GM12891 (cell line): ENCODE measurements around the gene ACE. TPM values are rescaled to one million over a fixed set of nuclear protein-coding genes. Genes with fewer than 3 reads are reported as not detected.

Experiments used
- DNase-seq: peaks from one replicate; pipeline ENCODE4 v3.0.0; 2011; ENCODE audit warnings: low spot score; ENCODE audit not compliant: insufficient read length
- FAIRE-seq: peaks from 2 replicates; lab custom pipeline; 2011; peaks lifted over from hg19 to GRCh38; lab: Jason Lieb, UNC
- PAX5 ChIP-seq: IDR thresholded peaks from 2 replicates; pipeline ENCODE4 v1.6.1; 2011; ENCODE audit warnings: low read length, moderate library complexity, mild to moderate bottlenecking; ENCODE audit not compliant: insufficient read depth, severe bottlenecking
- POLR2A ChIP-seq: IDR thresholded peaks from 2 replicates; pipeline ENCODE4 v1.6.1; 2011; ENCODE audit warnings: low read depth, low read length, control low read depth
- POLR2AphosphoS5 ChIP-seq: IDR thresholded peaks from 2 replicates; pipeline ENCODE4 v1.6.1; 2011; ENCODE audit warnings: low read depth, low read length, control low read depth
- POU2F2 ChIP-seq: IDR thresholded peaks from 2 replicates; pipeline ENCODE4 v1.6.1; 2011; ENCODE audit warnings: low read depth, mild to moderate bottlenecking, control low read depth, low read length, moderate library complexity
- SPI1 ChIP-seq: IDR thresholded peaks from 2 replicates; pipeline ENCODE4 v1.6.1; 2011; ENCODE audit warnings: low read depth, low read length, control low read depth
- TAF1 ChIP-seq: IDR thresholded peaks from 2 replicates; pipeline ENCODE4 v1.6.1; 2011; ENCODE audit warnings: low read depth, low read length, control low read depth
- polyA plus RNA-seq: library from polyadenylated mRNA; unstranded; fragments of >200 nt; gene quantifications from one replicate; pipeline ENCODE4 v1.2.1, GENCODE V29; 2012; ENCODE audit warnings: low read depth, missing spikeins, inconsistent platforms; ENCODE audit not compliant: missing spikeins

The ACE gene
- polyA plus RNA-seq = 0.21 TPM

DNA sequence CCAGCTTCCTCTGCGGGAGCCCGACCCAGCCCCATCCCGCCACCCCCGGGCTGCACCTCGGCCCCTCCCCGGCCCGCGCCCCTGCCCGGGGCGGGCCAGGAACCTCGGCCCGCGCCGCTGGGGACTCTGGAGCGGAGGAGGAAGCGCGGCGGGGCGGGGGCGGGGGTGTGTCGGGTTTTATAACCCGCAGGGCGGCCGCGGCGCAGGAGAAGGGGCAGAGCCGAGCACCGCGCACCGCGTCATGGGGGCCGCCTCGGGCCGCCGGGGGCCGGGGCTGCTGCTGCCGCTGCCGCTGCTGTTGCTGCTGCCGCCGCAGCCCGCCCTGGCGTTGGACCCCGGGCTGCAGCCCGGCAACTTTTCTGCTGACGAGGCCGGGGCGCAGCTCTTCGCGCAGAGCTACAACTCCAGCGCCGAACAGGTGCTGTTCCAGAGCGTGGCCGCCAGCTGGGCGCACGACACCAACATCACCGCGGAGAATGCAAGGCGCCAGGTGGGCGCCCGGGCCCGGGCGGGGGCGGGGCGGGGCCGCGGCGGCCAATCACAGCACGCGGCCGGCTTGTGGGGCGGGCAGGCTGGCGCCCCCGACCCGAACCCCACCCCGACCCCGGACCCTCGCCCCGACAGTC lies at the start of gene ACE:
Gene ACE (plus strand): TSS at position 208 of the 626 bp plus-strand sequence. CDS start 34 bp downstream, at position 242.
- DNase-seq (peak; percentile 70), FAIRE-seq (peak; percentile 88)
- TF ChIP-seq POLR2A (no peak), SPI1 (no peak), POLR2AphosphoS5 (no peak), POU2F2 (no peak)

DNA sequence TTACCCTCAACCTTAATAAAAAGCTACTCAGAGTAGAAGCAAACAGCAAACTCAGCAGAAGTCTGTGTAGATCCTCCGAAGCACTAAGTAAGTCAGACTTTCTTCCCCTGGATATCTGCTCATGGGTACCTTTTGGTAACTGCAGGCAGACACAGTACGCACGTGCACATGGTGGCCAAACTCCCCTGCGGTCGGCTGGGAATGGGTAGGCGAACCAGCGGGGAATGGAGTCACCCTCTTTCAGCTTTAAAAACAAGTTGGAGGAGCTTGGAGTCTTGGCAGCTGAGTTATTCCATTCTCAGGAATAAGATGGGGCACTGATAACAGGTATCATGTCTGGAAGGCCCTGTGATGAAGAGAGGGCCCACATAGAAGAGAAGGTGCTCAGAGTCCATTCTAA lies 47.1 kb upstream of the ACE start:
- DNase-seq (no peak), FAIRE-seq (no peak)
- no peak for TF ChIP-seq POU2F2
- no peak for TF ChIP-seq POLR2AphosphoS5
- no peak for TF ChIP-seq PAX5
- no peak for TF ChIP-seq TAF1
- no peak for TF ChIP-seq POLR2A
- no peak for TF ChIP-seq SPI1

DNA sequence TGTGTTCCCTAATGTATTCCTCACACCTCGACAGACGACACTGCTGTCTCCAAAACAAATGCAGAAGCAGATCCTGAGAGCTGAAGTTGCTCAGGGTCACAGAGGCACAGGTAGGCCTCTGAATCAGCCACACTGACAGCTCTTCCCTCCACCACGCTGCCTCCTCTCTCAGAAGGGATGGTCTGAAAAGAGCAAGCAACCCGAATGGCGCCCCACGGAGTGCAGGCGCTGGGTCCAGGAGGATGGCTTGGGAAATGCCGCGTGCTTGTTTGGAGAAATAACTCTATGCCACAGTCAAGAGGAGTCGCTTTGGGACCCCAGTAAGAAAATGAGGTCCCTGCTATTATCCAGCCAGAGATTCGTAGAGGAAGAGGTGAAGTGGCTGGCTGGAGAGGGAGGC lies 46.6 kb upstream of the ACE start:
- FAIRE-seq (no peak), DNase-seq (no peak)
- TF ChIP-seq POLR2A = no peak
- TF ChIP-seq POU2F2 = no peak
- TF ChIP-seq SPI1 = no peak
- no peak for TF ChIP-seq PAX5
- no peak for TF ChIP-seq TAF1

DNA sequence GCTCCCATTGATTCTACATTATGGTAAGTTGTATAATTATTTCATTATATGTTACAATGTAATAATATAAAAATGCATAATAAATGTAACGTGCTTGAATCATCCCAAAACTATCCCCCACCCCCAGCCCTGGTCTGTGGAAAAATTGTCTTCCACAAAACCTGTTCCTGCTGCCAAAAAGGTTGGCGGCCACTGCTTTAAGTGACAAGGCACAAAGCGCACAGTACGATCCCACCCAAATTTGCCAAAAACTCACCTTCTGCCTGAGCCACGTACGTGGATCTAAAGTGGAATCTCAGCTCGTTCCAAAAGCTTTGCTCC lies 45.3 kb upstream of the ACE start:
- TF ChIP-seq TAF1 = no peak
- no peak for TF ChIP-seq POLR2AphosphoS5
- TF ChIP-seq POLR2A = no peak
- FAIRE-seq = no peak
- DNase-seq = no peak

DNA sequence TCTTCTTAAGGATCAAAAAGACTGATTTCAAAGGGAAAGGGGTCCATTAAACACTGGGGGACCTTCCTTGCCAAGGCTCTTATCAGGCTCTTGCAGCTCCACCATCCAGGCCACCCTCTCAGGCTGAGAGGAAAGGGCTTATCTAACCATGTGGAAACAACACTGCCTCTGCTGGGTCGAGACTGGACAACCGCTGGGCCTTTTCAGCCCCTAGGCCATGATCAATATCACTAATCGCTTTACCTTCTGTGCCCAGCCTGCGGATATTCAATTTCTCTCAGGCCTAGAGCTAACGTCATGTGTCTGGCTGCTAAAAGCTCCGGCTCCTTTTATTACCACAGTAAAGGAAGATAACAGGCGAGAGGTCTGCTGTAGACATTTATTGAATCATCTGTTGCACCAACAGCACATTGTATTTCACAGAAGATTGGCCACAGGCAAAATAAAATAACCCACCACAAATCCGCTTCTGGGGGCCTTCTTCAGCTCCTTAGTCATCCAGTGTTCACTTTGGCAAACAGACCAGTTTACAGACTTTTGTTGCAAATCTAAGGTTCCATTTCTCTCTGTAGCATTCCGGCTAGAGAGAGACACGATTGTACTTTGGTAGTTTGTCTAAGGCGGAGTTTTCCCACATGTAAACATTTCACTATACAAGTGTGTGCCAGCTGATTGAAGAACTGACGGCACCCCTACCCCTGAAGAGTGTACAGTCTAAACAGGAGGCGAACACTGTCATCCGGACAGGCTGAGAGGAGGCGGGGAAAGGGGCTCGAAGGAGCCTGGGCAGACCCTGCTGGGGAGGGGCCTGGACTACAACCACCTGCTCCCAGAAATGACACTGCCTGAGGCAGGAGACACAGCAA lies 44.7 kb upstream of the ACE start:
- DNase-seq = no peak
- TF ChIP-seq PAX5 (no peak), POLR2A (no peak), SPI1 (no peak), TAF1 (no peak), POLR2AphosphoS5 (no peak), POU2F2 (no peak)
- no peak for FAIRE-seq

DNA sequence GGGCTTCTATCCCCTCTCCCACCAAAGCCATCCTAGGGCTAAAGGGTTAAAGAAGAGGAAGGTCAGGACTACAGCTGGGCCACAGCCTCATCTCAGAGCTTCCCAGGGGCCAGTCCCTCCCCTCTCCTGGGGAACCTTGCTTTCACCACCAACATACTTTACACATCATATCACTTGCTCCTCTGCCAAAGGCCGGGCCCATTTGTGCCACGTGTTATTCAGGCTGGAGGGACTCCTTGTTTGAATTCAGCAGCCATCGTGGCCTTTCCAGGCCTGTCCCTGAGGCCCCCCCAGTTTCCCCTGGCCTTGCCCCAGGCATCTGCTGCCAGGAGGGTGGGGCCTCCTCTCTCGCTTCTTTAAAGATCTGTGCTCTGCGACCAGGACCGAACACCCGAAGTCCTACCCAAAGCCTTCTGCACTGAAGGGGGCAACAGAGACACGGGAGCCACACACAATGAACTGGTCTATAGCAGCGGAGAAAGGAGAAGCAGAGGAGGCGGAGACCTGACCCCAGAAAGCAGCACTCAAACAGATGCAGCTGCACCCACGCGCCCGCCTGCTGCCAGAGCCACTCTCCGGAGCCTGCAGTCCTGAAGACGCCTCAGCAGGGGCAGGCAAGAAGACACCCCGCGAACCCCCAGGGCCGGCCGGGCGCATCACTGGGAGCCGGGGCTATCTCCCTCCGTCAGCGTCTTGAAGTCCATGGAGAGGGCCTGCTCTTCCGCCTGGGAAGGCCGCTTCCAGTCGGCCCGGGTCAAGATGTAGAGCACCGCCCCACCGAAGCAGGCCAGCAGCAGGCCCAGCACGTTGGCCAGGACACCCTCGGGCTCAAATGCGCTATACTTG lies 42.9 kb upstream of the ACE start:
- FAIRE-seq (no peak), DNase-seq (no peak)
- TF ChIP-seq TAF1 (no peak), POU2F2 (no peak), PAX5 (no peak), SPI1 (no peak), POLR2AphosphoS5 (no peak), POLR2A (no peak)

DNA sequence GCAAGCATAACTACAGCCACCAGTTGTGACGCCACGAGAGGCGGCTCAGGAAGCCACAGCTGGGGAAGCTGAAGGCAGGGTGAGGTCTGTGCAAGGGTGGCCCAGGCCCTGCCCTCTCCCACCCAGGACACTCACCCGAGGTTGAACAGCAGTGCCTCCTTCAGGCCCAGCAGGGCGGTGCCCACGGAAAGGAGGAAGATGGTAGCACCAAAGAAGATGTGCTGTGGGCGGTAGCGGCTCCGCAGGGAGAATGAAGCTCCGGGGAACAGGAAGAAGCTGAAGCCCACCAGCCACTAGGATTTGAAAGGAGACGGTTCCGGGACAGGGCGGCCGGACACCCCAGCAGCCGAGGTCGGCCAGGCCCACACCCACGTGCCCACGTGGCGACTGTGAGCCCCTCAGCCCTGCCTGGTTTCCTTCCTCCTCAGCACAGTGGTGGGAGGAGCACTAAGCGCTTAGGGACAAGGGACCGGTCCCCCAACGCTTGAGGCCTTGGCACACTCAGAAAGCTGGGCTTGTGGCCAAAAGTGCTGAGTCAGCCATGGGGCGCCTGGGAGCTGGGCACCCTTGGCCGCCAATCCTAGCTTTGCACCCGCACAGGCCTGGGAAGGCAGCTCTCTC lies 41.8 kb upstream of the ACE start:
- FAIRE-seq = no peak
- DNase-seq = no peak

DNA sequence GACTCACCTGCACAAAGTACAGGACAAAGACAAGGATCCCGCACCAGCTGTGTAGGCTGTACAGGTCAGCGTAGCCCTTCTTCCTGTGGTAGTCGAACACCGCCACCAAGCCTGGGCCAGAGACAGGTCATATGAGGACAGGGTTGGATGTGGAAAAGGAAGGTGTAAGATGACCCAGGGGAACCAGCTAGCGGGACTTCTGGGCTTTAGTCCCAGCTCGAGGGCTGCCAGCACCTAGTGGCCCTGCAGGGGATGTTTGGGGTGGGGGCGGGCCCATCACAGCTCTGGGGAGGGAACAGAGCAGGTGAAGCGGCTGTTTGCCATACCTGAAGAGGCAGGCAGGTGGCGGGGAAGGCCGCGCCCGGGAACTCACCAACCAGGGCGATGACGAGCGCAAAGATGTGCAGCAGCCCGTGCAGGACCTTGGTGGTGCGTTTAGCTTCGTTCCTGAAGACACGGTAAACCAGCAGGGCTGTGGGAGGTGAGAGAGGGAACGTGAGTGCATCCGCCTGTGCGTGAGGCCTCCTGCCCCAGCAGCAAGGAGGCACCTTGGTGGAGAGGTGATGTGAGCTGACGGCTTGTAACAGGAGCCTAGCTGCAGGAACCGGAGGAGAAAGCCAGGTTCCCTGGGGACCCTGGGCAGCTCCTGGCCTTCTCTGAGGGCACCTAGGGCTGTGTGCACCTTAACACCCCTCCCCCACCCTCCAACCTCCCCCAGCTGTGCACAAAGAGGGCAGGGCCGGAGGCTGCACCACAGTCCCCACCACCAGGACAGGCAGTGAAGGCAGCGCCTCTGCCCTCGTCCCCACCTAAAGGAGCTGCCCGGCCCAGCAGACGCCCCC lies 41.0 kb upstream of the ACE start:
- no peak for FAIRE-seq
- no peak for TF ChIP-seq PAX5
- peak; percentile 68 for DNase-seq

More for the DNA sequence above, 41.8 kb upstream of the ACE start:
- TF ChIP-seq POU2F2 (no peak), PAX5 (no peak), POLR2AphosphoS5 (no peak), TAF1 (no peak), POLR2A (no peak), SPI1 (no peak)
